HG03558 (cell line): ENCODE results near the gene TMEM47.

ENCODE experiments used
- ATAC-seq: cut with Tn5 transposase; IDR thresholded peaks from one replicate; pipeline ENCODE4 v1.9.1; 2021; ENCODE audit warnings: moderate number of reproducible peaks; ENCODE audit not compliant: unreplicated experiment; ENCODE audit errors: extremely low read depth

TMEM47 gene

DNA sequence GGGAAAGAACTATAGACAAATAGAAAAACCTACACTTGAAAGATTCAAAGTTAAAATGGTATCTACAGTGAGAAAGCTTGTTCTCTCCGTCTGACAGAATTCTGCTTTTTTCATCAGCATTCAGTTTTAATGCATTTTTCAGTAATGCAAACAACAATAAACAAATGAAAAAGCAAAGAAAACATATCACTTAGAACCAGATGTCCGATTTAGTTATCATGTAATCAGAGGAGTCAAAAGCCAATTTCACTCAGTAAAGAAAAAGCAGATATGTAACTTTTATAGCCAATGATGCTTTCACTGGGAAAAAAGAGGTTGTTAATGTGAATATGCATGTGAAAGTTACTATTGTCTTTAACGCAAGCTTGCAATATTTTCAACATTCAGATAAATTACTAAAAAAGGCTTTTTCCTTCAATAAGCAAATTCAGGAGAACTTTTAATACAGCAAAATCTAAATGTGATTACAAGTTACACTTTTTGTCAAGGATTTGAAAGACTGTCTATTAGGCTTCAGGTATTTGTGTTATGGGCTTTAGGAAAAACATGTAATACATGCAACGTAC is 70.7 kb downstream of the TMEM47 start:
- no peak for ATAC-seq

DNA sequence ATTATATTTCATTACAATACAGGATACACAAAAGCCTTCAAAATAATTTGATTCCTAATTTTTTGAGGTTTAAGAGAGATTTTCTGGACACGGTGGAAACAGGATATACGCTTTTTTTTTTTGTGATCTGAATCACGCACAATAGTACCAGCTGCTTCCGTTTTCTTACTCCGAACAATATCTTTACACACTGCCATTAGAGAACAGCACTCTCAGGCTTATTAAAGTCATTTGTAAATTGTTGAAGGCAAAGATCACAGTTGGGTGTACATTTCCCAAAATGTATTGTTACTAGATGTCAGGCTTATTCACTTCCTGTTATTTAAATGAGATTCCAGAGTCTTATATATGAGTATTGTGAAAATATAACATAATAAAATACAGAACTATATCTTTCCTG is 71.5 kb downstream of the TMEM47 start:
- ATAC-seq = no peak

DNA sequence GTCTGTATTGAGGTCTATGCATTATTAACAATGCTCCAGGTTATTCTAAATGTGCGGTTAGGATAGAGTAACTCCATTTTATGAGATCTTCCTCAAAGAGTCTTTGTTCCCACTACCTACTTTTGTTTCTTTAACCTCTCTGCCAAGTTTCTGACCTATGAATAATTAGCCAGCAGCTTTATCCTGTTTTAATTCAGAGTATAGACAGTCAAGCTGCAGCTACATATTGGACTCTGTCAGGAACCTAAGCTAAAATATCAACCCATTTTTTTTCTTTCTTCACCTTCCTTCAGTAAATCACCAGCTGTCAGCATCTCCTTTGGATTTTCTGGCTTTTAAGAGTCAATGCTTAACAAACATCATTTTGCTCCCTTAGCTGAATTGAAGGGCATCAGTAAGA is 72.3 kb downstream of the TMEM47 start:
- no peak for ATAC-seq

DNA sequence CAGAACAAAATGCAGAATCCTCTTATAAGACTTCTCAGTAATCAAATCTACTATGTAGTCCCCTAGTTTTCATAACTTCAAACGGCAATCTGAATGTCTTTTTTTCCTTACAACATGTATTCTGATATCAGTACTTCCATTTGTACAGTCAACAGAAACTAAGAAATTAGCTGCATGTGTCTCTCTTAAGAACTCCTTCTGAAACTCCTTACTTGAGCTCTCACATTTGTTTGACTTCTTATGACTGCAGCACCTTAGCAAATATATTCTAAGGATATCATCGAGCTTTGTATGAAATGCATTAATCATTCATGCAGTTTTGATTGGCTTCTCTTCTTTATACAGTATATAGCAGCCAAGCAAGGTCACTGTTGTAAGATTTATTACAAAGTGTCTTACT is 77.0 kb downstream of the TMEM47 start:
- no peak for ATAC-seq

DNA sequence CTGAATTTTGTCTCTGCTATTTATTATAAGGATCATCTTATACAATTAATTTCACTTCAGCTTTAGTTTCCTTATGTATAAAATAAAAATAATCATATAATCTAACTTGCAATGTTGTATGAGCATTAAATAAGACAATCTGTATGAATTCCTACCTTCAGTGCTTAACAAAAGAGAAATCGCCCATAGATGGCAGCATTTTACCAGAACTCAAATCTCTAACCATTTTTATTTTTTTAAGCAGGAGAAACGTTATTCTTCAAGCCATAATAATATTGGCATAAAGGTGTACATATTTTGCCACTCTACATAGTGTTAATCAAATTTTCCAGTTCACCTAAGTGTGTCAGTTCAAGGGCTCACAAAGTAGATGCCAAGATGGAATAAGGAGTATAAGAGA is 78.8 kb downstream of the TMEM47 start:
- ATAC-seq = no peak
